ENCODE results near the gene C12orf76. TPM values are rescaled to one million over a fixed set of nuclear protein-coding genes. Genes with fewer than 3 reads are reported as not detected.
A peak's percentile ranks its signal among the peaks of the same experiment; 100 is the strongest.

The C12orf76 gene
- total and polyA plus RNA-seq, 7 donors = 3.0 to 20.1 (median 11.3) TPM

DNA sequence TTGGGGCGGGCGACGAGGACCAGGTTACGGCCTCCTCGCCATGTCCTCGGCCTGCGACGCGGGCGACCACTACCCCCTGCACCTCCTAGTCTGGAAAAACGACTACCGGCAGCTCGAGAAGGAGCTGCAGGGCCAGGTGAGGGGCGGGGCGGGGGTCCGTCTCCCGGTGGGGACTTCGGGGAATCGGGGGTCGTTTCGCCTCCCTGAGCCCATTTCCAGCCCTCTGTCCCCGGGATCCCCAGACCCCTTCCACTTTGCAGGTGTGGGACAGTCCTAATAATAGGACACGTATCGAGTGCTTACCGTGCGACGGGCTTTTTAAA is 48.7 kb downstream of the C12orf76 start:
- Histone ChIP-seq H3K4me3 (peak overlapping the region; percentile 83 to 98 (median 96)), H3K27me3 (no peaks in the 10 kb centered on the region), H3K9me3 (no peaks in the 10 kb centered on the region), H3K4me1 (peaks cover 0 to 47% (median 33%) of the 10 kb centered on the region in 4 donors), H3K36me3 (peaks cover 0 to 6% (median 0%) of the 10 kb centered on the region in 4 donors), H3K27ac (peak overlapping the region; percentile 75 to 81 (median 80))
- DNase-seq = no peak
- TF ChIP-seq POLR2A (IDR thresholded peaks at IDR 0.05) = no peak
- TF ChIP-seq EP300 (IDR thresholded peaks at IDR 0.05) = no peak
- TF ChIP-seq CTCF (IDR thresholded peaks at IDR 0.05) = no peak
- no peak for TF ChIP-seq POLR2AphosphoS5 (IDR thresholded peaks at IDR 0.05)
- WGBS, 2 donors = 0% methylated on average over 27 of the region's 27 CpGs
- intact Hi-C loops (cut with DNase I) = loop anchor here (5.0 to 10.0 kb wide), 2 partner anchors 285 to 433 kb away; partner anchors contain the start of gene FAM222A

DNA sequence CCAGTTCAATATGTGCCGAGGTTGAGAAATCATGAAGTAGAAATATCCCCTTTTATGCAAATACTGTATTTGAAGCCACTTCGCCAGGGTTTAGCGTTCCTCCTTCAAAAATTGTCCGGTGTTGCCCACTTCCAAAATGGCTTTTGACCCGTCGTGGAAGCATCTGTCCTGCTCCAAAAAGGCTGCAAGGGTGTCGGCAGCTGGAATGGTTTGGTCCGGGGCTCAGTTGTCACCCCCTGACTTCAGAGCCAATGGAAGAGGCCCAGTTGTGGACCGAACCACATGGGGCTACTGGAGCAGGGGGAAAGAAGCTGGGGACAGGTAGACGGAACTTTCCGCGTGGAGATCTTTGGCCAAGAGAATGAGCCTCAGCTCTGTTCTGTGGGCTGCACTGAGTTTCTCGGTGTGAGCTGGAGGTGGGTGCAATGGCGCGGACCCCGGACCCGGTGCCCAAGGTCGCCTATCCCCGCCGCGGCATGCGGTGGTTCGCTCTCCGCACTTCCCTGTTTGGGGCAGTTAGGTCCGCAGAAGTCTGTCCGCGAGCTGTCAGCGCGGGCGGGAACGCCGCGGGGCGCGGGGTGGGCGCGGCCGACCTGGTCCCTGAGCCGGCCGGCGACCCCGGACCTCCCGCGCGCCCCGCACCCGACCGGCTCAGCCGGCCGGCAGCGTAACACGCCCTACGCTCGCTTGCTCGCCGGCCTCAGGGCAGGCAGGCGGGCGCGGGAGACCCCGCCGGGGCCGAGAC is 49.2 kb downstream of the C12orf76 start, which contains the start of gene ANKRD13A:
Gene ANKRD13A, plus strand, starts transcription at position 527 of the 745 bp plus-strand sequence. CDS start 259 bp downstream, outside the sequence.
- Histone ChIP-seq H3K27me3 (no peaks in the 10 kb centered on the region), H3K9me3 (no peaks in the 10 kb centered on the region), H3K4me1 (peaks cover 0 to 53% (median 38%) of the 10 kb centered on the region in 4 donors), H3K36me3 (peaks cover 0 to 6% (median 0%) of the 10 kb centered on the region in 4 donors), H3K27ac (peak within 1 kb of the TSS; percentile 75 to 81 (median 80)), H3K4me3 (peak within 1 kb of the TSS; percentile 83 to 98 (median 96))
- 0 to 1% methylated on average over 62 of the region's 62 CpGs for WGBS, 2 donors
- intact Hi-C loops (cut with DNase I) = loop anchor here (5.0 to 10.0 kb wide), 2 partner anchors 284 to 433 kb away; partner anchors contain the start of gene FAM222A
- TF ChIP-seq POLR2AphosphoS5 (IDR thresholded peaks at IDR 0.05) (peak; percentile 47 to 83 (median 78)), POLR2A (IDR thresholded peaks at IDR 0.05) (no peak)
- peak; percentile 96 for DNase-seq

GRCh38 chr12:109998241-109998903 is 50.0 kb downstream of the C12orf76 start:
- Histone ChIP-seq H3K4me3 (peak overlapping the region; percentile 83 to 98 (median 96)), H3K9me3 (no peaks in the 10 kb centered on the region), H3K27ac (peak overlapping the region; percentile 75 to 81 (median 80)), H3K4me1 (peaks cover 0 to 60% (median 40%) of the 10 kb centered on the region in 4 donors), H3K27me3 (no peaks in the 10 kb centered on the region), H3K36me3 (peaks cover 0 to 5% (median 0%) of the 10 kb centered on the region in 4 donors)
- TF ChIP-seq EP300 (IDR thresholded peaks at IDR 0.05) (no peak), CTCF (IDR thresholded peaks at IDR 0.05) (no peak), POLR2A (IDR thresholded peaks at IDR 0.05) (no peak), POLR2AphosphoS5 (IDR thresholded peaks at IDR 0.05) (no peak)
- intact Hi-C loops (cut with DNase I) = loop anchor here (5.0 to 10.0 kb wide), 2 partner anchors 284 to 434 kb away; partner anchors contain the start of gene FAM222A
- no peak for DNase-seq
- 61 to 65% methylated on average over 9 of the region's 9 CpGs for WGBS, 2 donors

- H3K27me3 ChIP-seq = no peaks in the 10 kb centered on the region
- DNase-seq = no peak
- H3K4me3 ChIP-seq = no peak overlapping the region
- TF ChIP-seq EP300 (IDR thresholded peaks at IDR 0.05) (no peak), CTCF (IDR thresholded peaks at IDR 0.05) (no peak), POLR2AphosphoS5 (IDR thresholded peaks at IDR 0.05) (no peak), POLR2A (IDR thresholded peaks at IDR 0.05) (no peak)
- peaks cover 0 to 60% (median 42%) of the 10 kb centered on the region in 4 donors for H3K4me1 ChIP-seq
- no peaks in the 10 kb centered on the region for H3K36me3 ChIP-seq
- H3K9me3 ChIP-seq = no peaks in the 10 kb centered on the region
- intact Hi-C loops (cut with DNase I) = loop anchor here (5.0 to 10.0 kb wide), 2 partner anchors 283 to 435 kb away; partner anchors contain the start of gene FAM222A
- no peak overlapping the region for H3K27ac ChIP-seq
- 83 to 86% methylated on average over 4 of the region's 4 CpGs for WGBS, 2 donors
Measured at GRCh38 chr12:109997393-109997792, 50.9 kb downstream of the C12orf76 start.

DNA sequence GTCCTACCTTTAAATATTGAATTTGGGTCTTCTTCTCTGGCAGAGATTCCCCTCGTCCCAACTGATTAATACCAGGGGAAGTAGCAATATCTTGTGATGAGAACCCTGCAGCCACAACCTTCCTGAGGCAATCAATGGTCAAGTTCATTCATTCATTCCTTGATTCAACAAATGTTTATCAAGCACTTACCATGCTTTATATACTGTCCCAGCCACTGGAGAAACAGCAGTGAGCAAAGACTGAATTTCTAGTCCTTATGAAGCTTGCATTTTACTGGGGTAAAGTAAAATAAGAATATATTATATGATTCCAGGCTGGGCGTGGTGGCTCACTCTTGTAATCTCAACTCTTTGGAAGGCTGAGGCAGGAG is 51.9 kb downstream of the C12orf76 start:
- WGBS, 2 donors = 48 to 50% methylated on average over 2 of the region's 2 CpGs
- Histone ChIP-seq H3K27ac (peak overlapping the region; percentile 79 to 87 (median 84)), H3K4me1 (peaks cover 0 to 54% (median 40%) of the 10 kb centered on the region in 4 donors), H3K4me3 (peak overlapping the region; percentile 75 to 98 (median 89)), H3K9me3 (no peaks in the 10 kb centered on the region), H3K36me3 (peaks cover 0 to 3% (median 0%) of the 10 kb centered on the region in 4 donors), H3K27me3 (no peaks in the 10 kb centered on the region)
- intact Hi-C loops (cut with DNase I) = loop anchor here (5.0 to 10.0 kb wide), 2 partner anchors 282 to 436 kb away; partner anchors contain the start of gene FAM222A
- TF ChIP-seq EP300 (IDR thresholded peaks at IDR 0.05) (no peak), POLR2AphosphoS5 (IDR thresholded peaks at IDR 0.05) (no peak), POLR2A (IDR thresholded peaks at IDR 0.05) (no peak), CTCF (IDR thresholded peaks at IDR 0.05) (no peak)
- no peak for DNase-seq

Measured in sigmoid colon (tissue), 7 donors.